ENCODE data around the gene RYR3. TPM values are rescaled to one million over a fixed set of nuclear protein-coding genes. Genes with fewer than 3 reads are reported as not detected.

Gene RYR3
- polyA plus RNA-seq, 1 donor (not counting 4 experiments of a cell fraction or from before 2014, with no cell fraction given) = 0.04 TPM

DNA sequence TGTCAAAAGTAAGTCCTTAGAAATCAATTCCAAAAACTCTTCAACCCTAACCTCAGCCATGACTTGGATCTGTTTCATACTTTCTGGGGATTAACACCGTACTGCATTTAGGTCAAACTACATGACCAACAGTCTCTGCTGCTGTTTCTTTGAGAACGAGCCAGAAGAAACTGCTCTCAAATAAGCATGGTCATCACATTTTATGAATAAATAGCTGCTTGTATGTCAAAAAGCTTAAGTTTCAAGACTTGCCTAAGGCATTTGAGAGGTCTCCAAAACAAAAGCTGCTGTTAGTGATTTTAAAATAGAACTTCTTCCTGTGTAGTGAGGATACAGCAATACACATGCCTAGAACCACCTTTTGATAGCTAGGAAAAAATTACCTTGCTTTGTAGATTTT, 491.2 kb downstream of the RYR3 start:
- Histone ChIP-seq H3K36me3 (ENCODE audit: control insufficient read depth in 2 of 2, extremely low read depth in 1 of 2, insufficient read depth in 2 of 2, low read length in 2 of 2) (no peaks in the 10 kb centered on the region), H3K4me1 (ENCODE audit: control insufficient read depth, extremely low read depth, insufficient read depth, low read length) (no peaks in the 10 kb centered on the region), H3K4me2 (ENCODE audit: control insufficient read depth, extremely low read depth, insufficient read depth, low read depth, low read length) (no peak overlapping the region), H3K9me3 (ENCODE audit: control insufficient read depth, low read depth, low read length) (no peaks in the 10 kb centered on the region), H3K79me2 (ENCODE audit: control insufficient read depth, insufficient read depth, low read length) (no peaks in the 10 kb centered on the region), H4K20me1 (ENCODE audit: control insufficient read depth, extremely low read depth, insufficient read depth, low read length) (no peaks in the 10 kb centered on the region), H3K9ac (ENCODE audit: control insufficient read depth, extremely low read depth, insufficient read depth, low read length) (no peak overlapping the region), H3K27ac (ENCODE audit: control insufficient read depth, insufficient read depth, low read length) (no peak overlapping the region), H3K9me1 (ENCODE audit: control insufficient read depth, extremely low read depth, insufficient read depth, low read length) (no peaks in the 10 kb centered on the region), H2AFZ (ENCODE audit: control insufficient read depth, low read length) (no peak overlapping the region), H3K4me3 (ENCODE audit: control insufficient read depth in 2 of 3, extremely low read depth in 1 of 3, insufficient read depth in 2 of 3, low read depth in 1 of 3, low read length in 3 of 3) (no peak overlapping the region), H3K27me3 (ENCODE audit: control insufficient read depth, extremely low read depth, insufficient read depth, low read length) (no peaks in the 10 kb centered on the region)
- dilution Hi-C loops (cut with MboI; ENCODE audit: extremely low pct_ligation_motif_present, low sequenced_read_pairs) = no loop called here
- TF ChIP-seq EZH2 (IDR thresholded peaks at IDR 0.05; ENCODE audit: low read length) = no peak
- TF ChIP-seq, protein P1, sequence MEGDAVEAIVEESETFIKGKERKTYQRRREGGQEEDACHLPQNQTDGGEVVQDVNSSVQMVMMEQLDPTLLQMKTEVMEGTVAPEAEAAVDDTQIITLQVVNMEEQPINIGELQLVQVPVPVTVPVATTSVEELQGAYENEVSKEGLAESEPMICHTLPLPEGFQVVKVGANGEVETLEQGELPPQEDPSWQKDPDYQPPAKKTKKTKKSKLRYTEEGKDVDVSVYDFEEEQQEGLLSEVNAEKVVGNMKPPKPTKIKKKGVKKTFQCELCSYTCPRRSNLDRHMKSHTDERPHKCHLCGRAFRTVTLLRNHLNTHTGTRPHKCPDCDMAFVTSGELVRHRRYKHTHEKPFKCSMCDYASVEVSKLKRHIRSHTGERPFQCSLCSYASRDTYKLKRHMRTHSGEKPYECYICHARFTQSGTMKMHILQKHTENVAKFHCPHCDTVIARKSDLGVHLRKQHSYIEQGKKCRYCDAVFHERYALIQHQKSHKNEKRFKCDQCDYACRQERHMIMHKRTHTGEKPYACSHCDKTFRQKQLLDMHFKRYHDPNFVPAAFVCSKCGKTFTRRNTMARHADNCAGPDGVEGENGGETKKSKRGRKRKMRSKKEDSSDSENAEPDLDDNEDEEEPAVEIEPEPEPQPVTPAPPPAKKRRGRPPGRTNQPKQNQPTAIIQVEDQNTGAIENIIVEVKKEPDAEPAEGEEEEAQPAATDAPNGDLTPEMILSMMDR (optimal IDR thresholded peaks at IDR 0.05 in 1 of 3, IDR thresholded peaks at IDR 0.05 in 1 of 3, conservative IDR thresholded peaks at IDR 0.05 in 1 of 3; ENCODE audit: extremely low read depth in 1 of 3, insufficient read depth in 2 of 3, low read length in 3 of 3) = no peak
- FAIRE-seq = no peak
- DNase-seq (ENCODE audit: low read depth, low spot score) = no peak

- DNase-seq (ENCODE audit: low read depth, low spot score) (no peak), FAIRE-seq (no peak)
These were observed 496.9 kb downstream of the RYR3 start for GRCh38 chr15:33807665-33808064.

More at GRCh38 chr15:33807665-33808064, 496.9 kb downstream of the RYR3 start:
- dilution Hi-C loops (cut with MboI; ENCODE audit: extremely low pct_ligation_motif_present, low sequenced_read_pairs) = no loop called here
- Histone ChIP-seq H3K79me2 (ENCODE audit: control insufficient read depth, insufficient read depth, low read length) (no peaks in the 10 kb centered on the region), H3K9me1 (ENCODE audit: control insufficient read depth, extremely low read depth, insufficient read depth, low read length) (no peaks in the 10 kb centered on the region), H3K27ac (ENCODE audit: control insufficient read depth, insufficient read depth, low read length) (no peak overlapping the region), H3K9ac (ENCODE audit: control insufficient read depth, extremely low read depth, insufficient read depth, low read length) (no peak overlapping the region), H3K4me2 (ENCODE audit: control insufficient read depth, extremely low read depth, insufficient read depth, low read depth, low read length) (no peak overlapping the region), H3K4me1 (ENCODE audit: control insufficient read depth, extremely low read depth, insufficient read depth, low read length) (no peaks in the 10 kb centered on the region), H3K36me3 (ENCODE audit: control insufficient read depth in 2 of 2, extremely low read depth in 1 of 2, insufficient read depth in 2 of 2, low read length in 2 of 2) (no peaks in the 10 kb centered on the region), H3K9me3 (ENCODE audit: control insufficient read depth, low read depth, low read length) (no peaks in the 10 kb centered on the region), H2AFZ (ENCODE audit: control insufficient read depth, low read length) (no peak overlapping the region), H3K4me3 (ENCODE audit: control insufficient read depth in 2 of 3, extremely low read depth in 1 of 3, insufficient read depth in 2 of 3, low read depth in 1 of 3, low read length in 3 of 3) (no peak overlapping the region), H4K20me1 (ENCODE audit: control insufficient read depth, extremely low read depth, insufficient read depth, low read length) (no peaks in the 10 kb centered on the region), H3K27me3 (ENCODE audit: control insufficient read depth, extremely low read depth, insufficient read depth, low read length) (no peaks in the 10 kb centered on the region)
- no peak for TF ChIP-seq EZH2 (IDR thresholded peaks at IDR 0.05; ENCODE audit: low read length)
- TF ChIP-seq, protein P1 (optimal IDR thresholded peaks at IDR 0.05 in 1 of 3, IDR thresholded peaks at IDR 0.05 in 1 of 3, conservative IDR thresholded peaks at IDR 0.05 in 1 of 3; ENCODE audit: extremely low read depth in 1 of 3, insufficient read depth in 2 of 3, low read length in 3 of 3) = no peak
